ENCODE measurements around the gene KRTAP5-3. TPM values are rescaled to one million over a fixed set of nuclear protein-coding genes. Genes with fewer than 3 reads are reported as not detected.
"Not testable (repeated sequence)": the region's sequence is repeated elsewhere in the genome, so short reads cannot be mapped to it uniquely, and the experiment has no call there.

KRTAP5-3 gene
- total RNA-seq, 2 experiments from 2014 or later = not detected

DNA sequence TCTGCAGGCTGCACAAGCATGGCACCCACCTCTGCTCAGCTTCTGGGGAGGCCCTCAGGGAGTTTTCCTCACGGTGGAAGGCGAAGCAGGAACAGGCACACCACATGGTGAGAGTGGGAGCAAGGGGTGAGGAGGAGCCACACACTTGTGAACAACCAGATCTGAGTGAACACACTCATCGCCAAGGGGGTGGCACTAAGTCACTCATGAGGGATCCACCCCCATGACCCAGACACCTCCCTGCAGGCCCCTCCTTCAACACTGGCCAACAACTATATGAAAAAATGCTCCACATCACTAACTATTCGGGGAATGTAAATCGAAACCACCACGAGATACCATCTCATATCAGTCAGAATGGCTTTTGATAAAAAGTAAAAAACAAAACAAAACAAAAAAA, 9.4 kb downstream of the KRTAP5-3 start:
- ChIA-PET CTCF (interaction anchor here (0.7 to 1.0 kb wide), 3 partner anchors 24 to 212 kb away, joined by 3 to 7 read pairs (median 3); no protein-coding TSS in a partner anchor), POLR2A (no interaction called here)
- H3K9me3 Mint-ChIP-seq = no peaks in the 10 kb centered on the region
- no peaks in the 10 kb centered on the region for H3K36me3 Mint-ChIP-seq (ENCODE audit: low read depth)
- peaks cover 73% of the 10 kb centered on the region for H3K27me3 Mint-ChIP-seq
- no peak for DNase-seq
- no peak overlapping the region for H3K27ac Mint-ChIP-seq
- H3K4me3 Mint-ChIP-seq = no peak overlapping the region
- H3K4me1 Mint-ChIP-seq = peaks cover 12% of the 10 kb centered on the region

DNA sequence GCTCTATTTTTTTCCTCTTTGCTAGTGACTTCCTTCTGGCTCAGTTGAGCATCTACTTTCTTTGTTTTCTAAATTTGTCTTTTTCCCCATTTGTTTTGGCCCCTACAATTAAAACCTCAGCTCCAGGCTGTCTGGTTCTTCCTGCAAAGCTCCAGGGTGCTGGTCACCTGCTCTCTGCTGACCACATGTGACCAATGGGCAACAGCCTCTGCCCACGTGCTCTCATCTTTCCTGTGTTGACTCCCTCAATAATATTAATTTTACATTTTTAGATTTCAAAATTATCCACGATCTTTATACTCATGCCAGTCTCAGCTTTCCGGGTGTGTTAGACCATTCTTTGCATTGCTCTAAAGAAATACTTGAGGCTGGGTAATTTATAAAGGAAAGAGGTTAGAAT, 9.9 kb downstream of the KRTAP5-3 start:
- Mint-ChIP-seq H3K27me3 (peaks cover 73% of the 10 kb centered on the region), H3K4me1 (peaks cover 12% of the 10 kb centered on the region)
- H3K27ac Mint-ChIP-seq; H3K9me3 Mint-ChIP-seq; POLR2A ChIA-PET; DNase-seq; H3K4me3 Mint-ChIP-seq; H3K36me3 Mint-ChIP-seq (ENCODE audit: low read depth): not testable (repeated sequence)
- CTCF ChIA-PET = interaction anchor here (0.8 to 1.0 kb wide), 2 partner anchors 24 to 41 kb away, joined by 3 read pairs; no protein-coding TSS in a partner anchor

- no peak for DNase-seq
- Mint-ChIP-seq H3K36me3 (ENCODE audit: low read depth) (no peaks in the 10 kb centered on the region), H3K4me1 (peaks cover 12% of the 10 kb centered on the region), H3K27me3 (peaks cover 71% of the 10 kb centered on the region), H3K4me3 (no peak within 1 kb of the TSS), H3K27ac (no peak within 1 kb of the TSS), H3K9me3 (no peaks in the 10 kb centered on the region)
- POLR2A ChIA-PET = no interaction called here
- CTCF ChIA-PET = interaction anchor here (0.8 to 1.0 kb wide), 2 partner anchors 23 to 41 kb away, joined by 3 read pairs; no protein-coding TSS in a partner anchor
Measured at GRCh38 chr11:1597994-1598380, 10.3 kb downstream of the KRTAP5-3 start, which contains the start of gene KRTAP5-2. Gene KRTAP5-2 (minus strand): TSS chr11:1598294. CDS start chr11:1598250, 44 bp downstream.

DNA sequence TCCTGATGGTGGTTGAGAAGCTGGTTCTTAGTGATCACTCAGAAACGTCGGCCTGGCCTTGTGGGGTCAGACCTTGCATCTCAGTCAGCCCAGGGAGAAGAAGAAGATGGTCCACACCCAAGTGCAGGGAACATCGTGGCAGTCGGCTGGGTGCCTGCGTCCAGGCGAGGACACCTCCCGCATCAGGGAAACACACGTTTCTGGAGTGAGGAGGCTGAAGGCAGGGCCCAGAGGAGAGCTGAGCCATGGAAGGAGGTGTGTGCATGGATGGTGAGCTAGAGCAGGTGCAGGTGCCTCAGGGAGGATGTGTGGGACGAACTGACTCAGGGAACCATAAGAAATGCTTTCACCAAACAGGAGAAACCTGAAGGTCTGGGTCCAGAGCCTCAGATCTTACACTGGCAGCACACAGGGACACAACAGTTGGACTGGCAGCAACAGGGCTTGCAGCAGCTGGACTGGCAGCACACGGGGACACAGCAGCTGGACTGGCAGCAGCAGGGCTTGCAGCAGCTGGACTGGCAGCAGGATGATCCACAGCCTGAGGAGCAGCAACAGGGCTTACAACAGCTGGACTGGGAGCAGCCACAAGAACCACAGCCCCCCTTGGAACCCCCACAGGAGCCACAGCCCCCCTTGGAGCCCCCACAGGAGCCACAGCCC, 10.8 kb downstream of the KRTAP5-3 start:
- peaks cover 74% of the 10 kb centered on the region for H3K27me3 Mint-ChIP-seq
- ChIA-PET CTCF (interaction anchor here (1.4 to 1.5 kb wide), 2 partner anchors 9 to 23 kb away, joined by 3 to 4 read pairs; no protein-coding TSS in a partner anchor), POLR2A (no interaction called here)
- no peaks in the 10 kb centered on the region for H3K9me3 Mint-ChIP-seq
- no peaks in the 10 kb centered on the region for H3K36me3 Mint-ChIP-seq (ENCODE audit: low read depth)
- peaks cover 12% of the 10 kb centered on the region for H3K4me1 Mint-ChIP-seq
- no peak overlapping the region for H3K27ac Mint-ChIP-seq
- no peak overlapping the region for H3K4me3 Mint-ChIP-seq
- no peak for DNase-seq

- CTCF ChIA-PET = interaction anchor here (1.4 to 1.5 kb wide), 2 partner anchors 9 to 22 kb away, joined by 3 to 4 read pairs; no protein-coding TSS in a partner anchor
- H3K9me3 Mint-ChIP-seq; H3K4me3 Mint-ChIP-seq; H3K36me3 Mint-ChIP-seq (ENCODE audit: low read depth); DNase-seq; POLR2A ChIA-PET; H3K27ac Mint-ChIP-seq: not testable (repeated sequence)
- H3K27me3 Mint-ChIP-seq = peaks cover 70% of the 10 kb centered on the region
- peaks cover 12% of the 10 kb centered on the region for H3K4me1 Mint-ChIP-seq
Measured at GRCh38 chr11:1596576-1597121, 11.6 kb downstream of the KRTAP5-3 start.

GRCh38 chr11:1595994-1596575, 12.2 kb downstream of the KRTAP5-3 start:
- CTCF ChIA-PET = interaction anchor here (1.3 to 1.5 kb wide), 4 partner anchors 8 to 32 kb away, joined by 3 to 9 read pairs (median 4); no protein-coding TSS in a partner anchor
- Mint-ChIP-seq H3K27me3 (peaks cover 69% of the 10 kb centered on the region), H3K4me1 (peaks cover 12% of the 10 kb centered on the region)
- H3K9me3 Mint-ChIP-seq; H3K27ac Mint-ChIP-seq; POLR2A ChIA-PET; H3K36me3 Mint-ChIP-seq (ENCODE audit: low read depth); H3K4me3 Mint-ChIP-seq; DNase-seq: not testable (repeated sequence)

DNA sequence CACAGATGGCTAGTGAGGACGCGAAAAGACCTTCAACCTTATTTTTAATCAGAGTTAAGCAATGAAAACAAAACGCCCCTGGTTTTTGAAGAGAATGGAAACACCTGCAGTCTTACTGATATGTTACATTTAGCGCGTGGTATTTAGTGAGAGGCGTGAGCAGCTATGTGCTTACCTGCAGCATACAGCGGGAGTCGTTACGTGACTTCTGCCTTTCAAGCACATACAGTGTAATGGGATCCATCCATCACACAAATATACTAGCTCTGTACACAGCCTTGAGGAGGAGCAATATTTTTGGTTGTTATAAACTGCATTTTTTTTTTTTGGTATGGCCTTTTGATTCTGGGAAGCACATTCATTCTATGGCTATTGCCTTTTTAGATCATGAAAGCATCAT, 15.6 kb downstream of the KRTAP5-3 start:
- Mint-ChIP-seq H3K4me1 (peaks cover 26% of the 10 kb centered on the region), H3K36me3 (ENCODE audit: low read depth) (peaks cover 9% of the 10 kb centered on the region), H3K4me3 (no peak overlapping the region), H3K27me3 (peaks cover 42% of the 10 kb centered on the region), H3K9me3 (no peaks in the 10 kb centered on the region), H3K27ac (no peak overlapping the region)
- ChIA-PET CTCF (interaction anchor here (2.2 to 6.7 kb wide), 2 partner anchors 16 to 18 kb away, joined by 9 to 68 read pairs; no protein-coding TSS in a partner anchor), POLR2A (no interaction called here)
- DNase-seq = no peak

DNA sequence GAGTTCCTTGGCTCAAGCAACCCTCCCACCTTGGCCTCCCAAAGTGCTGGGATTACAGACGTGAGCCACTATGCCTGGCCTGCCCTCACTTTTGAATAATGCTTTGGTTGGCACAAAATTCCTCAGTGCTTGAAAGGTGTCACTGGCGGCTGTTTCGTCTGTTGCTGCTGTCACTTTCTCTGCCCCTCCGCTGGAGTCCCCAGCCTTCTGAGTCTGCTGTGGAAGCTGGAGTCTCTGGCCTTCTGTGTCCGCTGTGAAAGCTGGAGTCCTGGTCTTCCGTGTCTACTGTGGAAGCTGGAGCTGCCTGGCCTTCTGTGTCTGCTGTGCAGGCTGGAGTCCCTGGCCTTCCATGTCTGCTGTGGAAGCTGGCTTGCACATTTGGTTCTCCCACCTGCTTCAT, 18.3 kb downstream of the KRTAP5-3 start:
- no peak overlapping the region for H3K4me3 Mint-ChIP-seq
- ChIA-PET POLR2A (interaction anchor here (2.9 kb wide), 1 partner anchor 12 kb away, joined by 12 read pairs; no protein-coding TSS in a partner anchor), CTCF (interaction anchor here (6.7 kb wide), 1 partner anchor 13 kb away, joined by 68 read pairs; no protein-coding TSS in a partner anchor)
- peaks cover 22% of the 10 kb centered on the region for H3K27me3 Mint-ChIP-seq
- H3K9me3 Mint-ChIP-seq = no peaks in the 10 kb centered on the region
- peaks cover 9% of the 10 kb centered on the region for H3K36me3 Mint-ChIP-seq (ENCODE audit: low read depth)
- no peak for DNase-seq
- H3K27ac Mint-ChIP-seq = peak overlapping the region; percentile 65
- H3K4me1 Mint-ChIP-seq = peaks cover 21% of the 10 kb centered on the region

- CTCF ChIA-PET = interaction anchor here (1.2 to 6.7 kb wide), 2 partner anchors 13 to 40 kb away, joined by 4 to 68 read pairs; partner anchors contain the start of gene KRTAP5-5
- POLR2A ChIA-PET = interaction anchor here (0.6 to 2.9 kb wide), 4 partner anchors 12 to 279 kb away, joined by 3 to 12 read pairs (median 5); no protein-coding TSS in a partner anchor
- peak; percentile 52 for DNase-seq
- peaks cover 17% of the 10 kb centered on the region for H3K27me3 Mint-ChIP-seq
- H3K27ac Mint-ChIP-seq = peak overlapping the region; percentile 93
- H3K4me3 Mint-ChIP-seq = peak overlapping the region; percentile 58
- not testable (repeated sequence) for H3K36me3 Mint-ChIP-seq (ENCODE audit: low read depth); H3K9me3 Mint-ChIP-seq
- peaks cover 22% of the 10 kb centered on the region for H3K4me1 Mint-ChIP-seq
Measured at GRCh38 chr11:1589191-1589963, 18.9 kb downstream of the KRTAP5-3 start.

GRCh38 chr11:1586699-1587098, 21.6 kb downstream of the KRTAP5-3 start:
- Mint-ChIP-seq H3K27ac (no peak overlapping the region), H3K27me3 (peaks cover 3% of the 10 kb centered on the region), H3K36me3 (ENCODE audit: low read depth) (peaks cover 9% of the 10 kb centered on the region), H3K9me3 (no peaks in the 10 kb centered on the region), H3K4me1 (peaks cover 27% of the 10 kb centered on the region), H3K4me3 (no peak overlapping the region)
- CTCF ChIA-PET = interaction anchor here (6.7 kb wide), 1 partner anchor 10 kb away, joined by 68 read pairs; no protein-coding TSS in a partner anchor
- no peak for DNase-seq
- POLR2A ChIA-PET = no interaction called here

- DNase-seq; H3K9me3 Mint-ChIP-seq; H3K27ac Mint-ChIP-seq; H3K4me3 Mint-ChIP-seq; H3K27me3 Mint-ChIP-seq; CTCF ChIA-PET; H3K36me3 Mint-ChIP-seq (ENCODE audit: low read depth): not testable (repeated sequence)
- POLR2A ChIA-PET = interaction anchor here (0.7 kb wide), 1 partner anchor 10 kb away, joined by 3 read pairs; no protein-coding TSS in a partner anchor
- peaks cover 22% of the 10 kb centered on the region for H3K4me1 Mint-ChIP-seq
Measured at GRCh38 chr11:1584661-1585370, 23.4 kb downstream of the KRTAP5-3 start, which contains the start of gene KRTAP5-1. Gene KRTAP5-1 (minus strand): TSS chr11:1585283. CDS start chr11:1585249, 34 bp downstream.

DNA sequence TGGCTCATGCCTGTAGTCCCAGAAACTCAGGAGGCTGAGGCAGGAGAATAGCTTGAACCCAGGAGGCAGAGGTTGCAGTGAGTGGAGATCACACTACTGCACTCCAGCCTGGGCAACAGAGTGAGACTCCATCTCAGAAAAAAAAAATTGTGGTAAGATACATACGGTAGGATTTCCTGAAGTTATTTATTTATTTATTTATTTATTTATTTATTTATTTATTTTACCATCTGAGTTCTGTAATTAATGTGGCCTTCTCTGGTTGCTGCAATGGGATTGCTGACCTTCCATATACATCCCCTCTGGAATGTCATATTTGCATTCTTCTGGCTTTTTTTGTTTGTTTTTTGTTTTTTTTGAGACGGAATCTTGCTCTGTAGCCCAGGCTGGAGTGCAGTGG, 25.4 kb downstream of the KRTAP5-3 start:
- H3K27ac Mint-ChIP-seq; H3K36me3 Mint-ChIP-seq (ENCODE audit: low read depth); DNase-seq; H3K4me1 Mint-ChIP-seq; POLR2A ChIA-PET; H3K9me3 Mint-ChIP-seq; H3K4me3 Mint-ChIP-seq; H3K27me3 Mint-ChIP-seq: not testable (repeated sequence)
- CTCF ChIA-PET = interaction anchor here (1.2 to 1.3 kb wide), 2 partner anchors 8 to 12 kb away, joined by 3 to 4 read pairs; no protein-coding TSS in a partner anchor
